ENCODE measurements around the gene TH. TPM values are rescaled to one million over a fixed set of nuclear protein-coding genes. Genes with fewer than 3 reads are reported as not detected.
"Not testable (repeated sequence)": the region's sequence is repeated elsewhere in the genome, so short reads cannot be mapped to it uniquely, and the experiment has no call there.

TH gene
- total RNA-seq, 1 experiment from 2014 or later: not detected

GRCh38 chr11:2194877-2195755 is 23.5 kb upstream of the TH start:
- peaks cover 4% of the 10 kb centered on the region; the same call in 1 of the 2 replicates for H3K27me3 ChIP-seq (ENCODE audit: control insufficient read depth, insufficient read depth, low read length)
- in situ Hi-C loops (cut with HindIII; ENCODE audit: low pct_unique_long_range_greater_than_20kb, low sequenced_read_pairs) (no loop called here), intact Hi-C loops (cut with micrococcal nuclease; ENCODE audit: unreplicated experiment) (no loop called here)
- no peaks in the 10 kb centered on the region for H3K36me3 ChIP-seq (ENCODE audit: control insufficient read depth, insufficient read depth, low read length)
- H3K4me3 ChIP-seq (ENCODE audit: low read depth in 2 of 2, low read length in 2 of 2): no peak overlapping the region
- H3K27ac ChIP-seq (ENCODE audit: low read length): no peak overlapping the region
- peaks cover 7% of the 10 kb centered on the region; the same call in 1 of the 2 replicates for H3K4me1 ChIP-seq (ENCODE audit: control insufficient read depth, insufficient read depth, low read length)
- CTCF ChIA-PET: interaction anchor here (0.5 to 2.0 kb wide), 7 partner anchors 23 to 225 kb away, joined by 3 to 10 read pairs (median 3); partner anchors contain the start of genes C11orf21 and TSPAN32
- TF ChIP-seq, protein P1, sequence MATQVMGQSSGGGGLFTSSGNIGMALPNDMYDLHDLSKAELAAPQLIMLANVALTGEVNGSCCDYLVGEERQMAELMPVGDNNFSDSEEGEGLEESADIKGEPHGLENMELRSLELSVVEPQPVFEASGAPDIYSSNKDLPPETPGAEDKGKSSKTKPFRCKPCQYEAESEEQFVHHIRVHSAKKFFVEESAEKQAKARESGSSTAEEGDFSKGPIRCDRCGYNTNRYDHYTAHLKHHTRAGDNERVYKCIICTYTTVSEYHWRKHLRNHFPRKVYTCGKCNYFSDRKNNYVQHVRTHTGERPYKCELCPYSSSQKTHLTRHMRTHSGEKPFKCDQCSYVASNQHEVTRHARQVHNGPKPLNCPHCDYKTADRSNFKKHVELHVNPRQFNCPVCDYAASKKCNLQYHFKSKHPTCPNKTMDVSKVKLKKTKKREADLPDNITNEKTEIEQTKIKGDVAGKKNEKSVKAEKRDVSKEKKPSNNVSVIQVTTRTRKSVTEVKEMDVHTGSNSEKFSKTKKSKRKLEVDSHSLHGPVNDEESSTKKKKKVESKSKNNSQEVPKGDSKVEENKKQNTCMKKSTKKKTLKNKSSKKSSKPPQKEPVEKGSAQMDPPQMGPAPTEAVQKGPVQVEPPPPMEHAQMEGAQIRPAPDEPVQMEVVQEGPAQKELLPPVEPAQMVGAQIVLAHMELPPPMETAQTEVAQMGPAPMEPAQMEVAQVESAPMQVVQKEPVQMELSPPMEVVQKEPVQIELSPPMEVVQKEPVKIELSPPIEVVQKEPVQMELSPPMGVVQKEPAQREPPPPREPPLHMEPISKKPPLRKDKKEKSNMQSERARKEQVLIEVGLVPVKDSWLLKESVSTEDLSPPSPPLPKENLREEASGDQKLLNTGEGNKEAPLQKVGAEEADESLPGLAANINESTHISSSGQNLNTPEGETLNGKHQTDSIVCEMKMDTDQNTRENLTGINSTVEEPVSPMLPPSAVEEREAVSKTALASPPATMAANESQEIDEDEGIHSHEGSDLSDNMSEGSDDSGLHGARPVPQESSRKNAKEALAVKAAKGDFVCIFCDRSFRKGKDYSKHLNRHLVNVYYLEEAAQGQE (IDR thresholded peaks at IDR 0.05; ENCODE audit: insufficient read depth in 1 of 2, low read depth in 2 of 2, low read length in 1 of 2): no peak
- TF ChIP-seq, protein P2, sequence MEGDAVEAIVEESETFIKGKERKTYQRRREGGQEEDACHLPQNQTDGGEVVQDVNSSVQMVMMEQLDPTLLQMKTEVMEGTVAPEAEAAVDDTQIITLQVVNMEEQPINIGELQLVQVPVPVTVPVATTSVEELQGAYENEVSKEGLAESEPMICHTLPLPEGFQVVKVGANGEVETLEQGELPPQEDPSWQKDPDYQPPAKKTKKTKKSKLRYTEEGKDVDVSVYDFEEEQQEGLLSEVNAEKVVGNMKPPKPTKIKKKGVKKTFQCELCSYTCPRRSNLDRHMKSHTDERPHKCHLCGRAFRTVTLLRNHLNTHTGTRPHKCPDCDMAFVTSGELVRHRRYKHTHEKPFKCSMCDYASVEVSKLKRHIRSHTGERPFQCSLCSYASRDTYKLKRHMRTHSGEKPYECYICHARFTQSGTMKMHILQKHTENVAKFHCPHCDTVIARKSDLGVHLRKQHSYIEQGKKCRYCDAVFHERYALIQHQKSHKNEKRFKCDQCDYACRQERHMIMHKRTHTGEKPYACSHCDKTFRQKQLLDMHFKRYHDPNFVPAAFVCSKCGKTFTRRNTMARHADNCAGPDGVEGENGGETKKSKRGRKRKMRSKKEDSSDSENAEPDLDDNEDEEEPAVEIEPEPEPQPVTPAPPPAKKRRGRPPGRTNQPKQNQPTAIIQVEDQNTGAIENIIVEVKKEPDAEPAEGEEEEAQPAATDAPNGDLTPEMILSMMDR (IDR thresholded peaks at IDR 0.05): peak; percentile 100
- TF ChIP-seq TCF7L2 (IDR thresholded peaks at IDR 0.05; ENCODE audit: low read depth, low read length) (no peak), SIN3A (IDR thresholded peaks at IDR 0.05; ENCODE audit: borderline replicate concordance, insufficient read depth, low read depth, low read length) (no peak), POLR2AphosphoS5 (IDR thresholded peaks at IDR 0.05; ENCODE audit: low read depth, low read length) (no peak)
- H3K9me3 ChIP-seq (ENCODE audit: control insufficient read depth, insufficient read depth, low read depth, low read length): no peaks in the 10 kb centered on the region
- no TSS peak for BruUV-seq (replicated peaks)
- DNase-seq (ENCODE audit: low read depth, low spot score): no peak
- ATAC-seq: peak; percentile 63
- POLR2A ChIA-PET: no interaction called here

- H3K27me3 ChIP-seq (ENCODE audit: control insufficient read depth, insufficient read depth, low read length); H3K4me1 ChIP-seq (ENCODE audit: control insufficient read depth, insufficient read depth, low read length); in situ Hi-C loops (cut with HindIII; ENCODE audit: low pct_unique_long_range_greater_than_20kb, low sequenced_read_pairs); ATAC-seq; POLR2A ChIA-PET; DNase-seq (ENCODE audit: low read depth, low spot score); H3K27ac ChIP-seq (ENCODE audit: low read length); H3K36me3 ChIP-seq (ENCODE audit: control insufficient read depth, insufficient read depth, low read length); H3K4me3 ChIP-seq (ENCODE audit: low read depth in 2 of 2, low read length in 2 of 2); BruUV-seq (replicated peaks); H3K9me3 ChIP-seq (ENCODE audit: control insufficient read depth, insufficient read depth, low read depth, low read length); intact Hi-C loops (cut with micrococcal nuclease; ENCODE audit: unreplicated experiment): not testable (repeated sequence)
- CTCF ChIA-PET: interaction anchor here (0.5 to 2.0 kb wide), 9 partner anchors 24 to 226 kb away, joined by 3 to 10 read pairs (median 3); partner anchors contain the start of genes C11orf21, TSPAN32 and TSSC4
Observed at GRCh38 chr11:2193888-2194595, 22.4 kb upstream of the TH start.

Data from Panc1 (cell line).